H9 (cell line): ENCODE data around the gene RHOB. TPM values are rescaled to one million over a fixed set of nuclear protein-coding genes. Genes with fewer than 3 reads are reported as not detected.
"Not testable (repeated sequence)": the region's sequence is repeated elsewhere in the genome, so short reads cannot be mapped to it uniquely, and the experiment has no call there.

Experiments used
- DNase-seq: peaks from one replicate; pipeline ENCODE4 v3.0.0-alpha.2; 2017
- H2AFZ ChIP-seq: one replicate; pipeline ENCODE4 v1.6.1; 2013; ENCODE audit warnings: mild to moderate bottlenecking, low read length, control low read depth, moderate library complexity
- H2AK5ac ChIP-seq: 2 replicates; pipeline ENCODE4 v1.6.1; 2013; ENCODE audit warnings: low read length, control low read depth, mixed read lengths; ENCODE audit not compliant: insufficient read length
- H2BK120ac ChIP-seq: one replicate; pipeline ENCODE4 v1.6.1; 2013; ENCODE audit warnings: low read depth, mild to moderate bottlenecking, low read length, control low read depth, inconsistent platforms; ENCODE audit not compliant: poor library complexity, severe bottlenecking
- H2BK12ac ChIP-seq: 2 replicates; pipeline ENCODE4 v1.6.1; 2013; ENCODE audit warnings: low read length, control low read depth, mixed read lengths, low read depth; ENCODE audit not compliant: insufficient read length
- H2BK15ac ChIP-seq: 2 replicates; pipeline ENCODE4 v1.6.1; 2013; ENCODE audit warnings: low read depth, low read length, control low read depth
- H2BK20ac ChIP-seq: one replicate; pipeline ENCODE4 v1.6.1; 2013; ENCODE audit warnings: low read depth, mild to moderate bottlenecking, low read length, control low read depth, inconsistent platforms; ENCODE audit not compliant: poor library complexity, severe bottlenecking
- H2BK5ac ChIP-seq: 2 replicates; pipeline ENCODE4 v1.6.1; 2013; ENCODE audit warnings: low read length, control low read depth, mixed read lengths; ENCODE audit not compliant: insufficient read length
- H3K14ac ChIP-seq: 2 replicates; pipeline ENCODE4 v1.6.1; 2013; ENCODE audit warnings: low read length, control low read depth; ENCODE audit not compliant: insufficient read depth
- H3K18ac ChIP-seq: 2 replicates; pipeline ENCODE4 v1.6.1; 2013; ENCODE audit warnings: low read depth, mild to moderate bottlenecking, mixed read lengths, low read length, control low read depth; ENCODE audit not compliant: insufficient read length
- H3K23ac ChIP-seq: 2 replicates; pipeline ENCODE4 v1.6.1; 2013; ENCODE audit warnings: low read length, control low read depth, mixed read lengths, low read depth; ENCODE audit not compliant: insufficient read length
- H3K23me2 ChIP-seq: 2 replicates; pipeline ENCODE4 v1.6.1; 2013; ENCODE audit warnings: low read depth, mild to moderate bottlenecking, mixed read lengths, low read length, control low read depth; ENCODE audit not compliant: insufficient read length, poor library complexity, severe bottlenecking
- H3K27ac ChIP-seq: 2 replicates; pipeline ENCODE4 v1.5.1; 2013; ENCODE audit warnings: low read length, control low read depth, mixed read lengths, low read depth; ENCODE audit not compliant: insufficient read length
- H3K27me3 ChIP-seq: 2 replicates; pipeline ENCODE4 v1.6.1; 2013; ENCODE audit warnings: low read length, control low read depth, inconsistent platforms; ENCODE audit not compliant: insufficient read depth
- H3K4ac ChIP-seq: 2 replicates; pipeline ENCODE4 v1.6.1; 2013; ENCODE audit warnings: low read depth, mild to moderate bottlenecking, control low read depth, inconsistent platforms, low read length, moderate library complexity
- H3K4me1 ChIP-seq: 2 replicates; pipeline ENCODE4 v1.6.1; 2013; ENCODE audit warnings: low read length, control low read depth, inconsistent platforms; ENCODE audit not compliant: insufficient read depth
- H3K4me2 ChIP-seq: 2 replicates; pipeline ENCODE4 v1.6.1; 2013; ENCODE audit warnings: low read length, control low read depth, mixed read lengths; ENCODE audit not compliant: insufficient read length, insufficient read depth
- H3K56ac ChIP-seq: 2 replicates; pipeline ENCODE4 v1.6.1; 2013; ENCODE audit warnings: low read depth, mild to moderate bottlenecking, mixed read lengths, low read length, control low read depth; ENCODE audit not compliant: insufficient read length
- H3K79me1 ChIP-seq: 2 replicates; pipeline ENCODE4 v1.6.1; 2013; ENCODE audit warnings: low read depth, mild to moderate bottlenecking, moderate library complexity, low read length, control low read depth, inconsistent platforms; ENCODE audit not compliant: insufficient read depth, poor library complexity, severe bottlenecking
- H3K79me2 ChIP-seq: 2 replicates; pipeline ENCODE4 v1.6.1; 2013; ENCODE audit warnings: low read length, control low read depth, inconsistent platforms; ENCODE audit not compliant: insufficient read depth
- H3K9ac ChIP-seq: 2 replicates; pipeline ENCODE4 v1.6.1; 2013; ENCODE audit warnings: low read length, control low read depth, mixed read lengths; ENCODE audit not compliant: insufficient read length; ENCODE audit errors: extremely low read depth
- H3K9me3 ChIP-seq: one replicate; pipeline ENCODE4 v1.6.1; 2013; ENCODE audit warnings: low read depth, low read length, inconsistent platforms; ENCODE audit not compliant: control insufficient read depth
- H3T11ph ChIP-seq: one replicate; pipeline ENCODE4 v1.6.1; 2013; ENCODE audit warnings: mild to moderate bottlenecking, low read length, control low read depth, inconsistent platforms
- H4K20me1 ChIP-seq: one replicate; pipeline ENCODE4 v1.6.1; 2013; ENCODE audit not compliant: control insufficient read depth, insufficient read length, insufficient read depth
- H4K5ac ChIP-seq: 2 replicates; pipeline ENCODE4 v1.6.1; 2013; ENCODE audit warnings: low read depth, mild to moderate bottlenecking, mixed read lengths, low read length, control low read depth; ENCODE audit not compliant: insufficient read length
- H4K8ac ChIP-seq: replicated peaks from 2 replicates; pipeline ENCODE4 v1.6.1; 2013; ENCODE audit warnings: low read length, control low read depth, mixed read lengths, low read depth; ENCODE audit not compliant: insufficient read length
- H4K91ac ChIP-seq: 2 replicates; pipeline ENCODE4 v1.6.1; 2013; ENCODE audit warnings: low read depth, mild to moderate bottlenecking, moderate library complexity, mixed read lengths, low read length, control low read depth; ENCODE audit not compliant: insufficient read length
- H3K27ac Mint-ChIP-seq, 3 experiments: 2 replicates in 2 of 3; 3 replicates in 1 of 3; pipeline ENCODE4 v1.8.0; 2020 to 2021; ENCODE audit warnings: mixed read lengths in 3 of 3, mild to moderate bottlenecking in 1 of 3, moderate library complexity in 1 of 3
- H3K27me3 Mint-ChIP-seq: 2 replicates; pipeline ENCODE4 v1.8.0; 2021; ENCODE audit warnings: low read depth, mild to moderate bottlenecking, moderate library complexity, mixed read lengths
- H3K36me3 Mint-ChIP-seq, 3 experiments: 2 replicates in 2 of 3; 3 replicates in 1 of 3; pipeline ENCODE4 v1.8.0; 2020 to 2021; ENCODE audit warnings: low read depth in 3 of 3, mixed read lengths in 3 of 3; ENCODE audit not compliant: insufficient read depth in 1 of 3
- H3K4me1 Mint-ChIP-seq, 2 experiments: 2 replicates each; pipeline ENCODE4 v1.8.0; 2020; ENCODE audit warnings: mixed read lengths in 2 of 2
- H3K4me3 Mint-ChIP-seq, 2 experiments: 2 replicates in 1 of 2; 3 replicates in 1 of 2; pipeline ENCODE4 v1.8.0; 2020 to 2021; ENCODE audit warnings: mild to moderate bottlenecking in 2 of 2, mixed read lengths in 2 of 2, moderate library complexity in 1 of 2
- H3K9me3 Mint-ChIP-seq, 2 experiments: 2 replicates in 1 of 2; 3 replicates in 1 of 2; pipeline ENCODE4 v1.8.0; 2020; ENCODE audit warnings: mild to moderate bottlenecking in 2 of 2, mixed read lengths in 2 of 2, moderate library complexity in 1 of 2
- WGBS: extraction: QIAGEN DNeasy Blood & Tissue Kit; methylation state at CpG from one replicate; pipeline ENCODE4 v1.1.7; 2013; ENCODE audit warnings: missing lambda C conversion rate, low lambda C conversion rate, mixed read lengths; ENCODE audit not compliant: insufficient read length; ENCODE audit errors: extremely low coverage; 5-methylcytosine and 5-hydroxymethylcytosine counted together
- total RNA-seq: library from RNA; stranded (reverse); gene quantifications from 2 replicates; pipeline ENCODE4 v1.2.1, GENCODE V29; 2021
- TF ChIP-seq, protein P1 (sequence below): fragments of 200-600 bp; sonication (generic); conservative IDR thresholded peaks from 3 replicates; pipeline ENCODE4 v1.8.0; 2021; ENCODE audit warnings: antibody characterized with exemption, mild to moderate bottlenecking

Gene RHOB
- total RNA-seq, 1 experiment from 2014 or later = 10.3 TPM

DNA sequence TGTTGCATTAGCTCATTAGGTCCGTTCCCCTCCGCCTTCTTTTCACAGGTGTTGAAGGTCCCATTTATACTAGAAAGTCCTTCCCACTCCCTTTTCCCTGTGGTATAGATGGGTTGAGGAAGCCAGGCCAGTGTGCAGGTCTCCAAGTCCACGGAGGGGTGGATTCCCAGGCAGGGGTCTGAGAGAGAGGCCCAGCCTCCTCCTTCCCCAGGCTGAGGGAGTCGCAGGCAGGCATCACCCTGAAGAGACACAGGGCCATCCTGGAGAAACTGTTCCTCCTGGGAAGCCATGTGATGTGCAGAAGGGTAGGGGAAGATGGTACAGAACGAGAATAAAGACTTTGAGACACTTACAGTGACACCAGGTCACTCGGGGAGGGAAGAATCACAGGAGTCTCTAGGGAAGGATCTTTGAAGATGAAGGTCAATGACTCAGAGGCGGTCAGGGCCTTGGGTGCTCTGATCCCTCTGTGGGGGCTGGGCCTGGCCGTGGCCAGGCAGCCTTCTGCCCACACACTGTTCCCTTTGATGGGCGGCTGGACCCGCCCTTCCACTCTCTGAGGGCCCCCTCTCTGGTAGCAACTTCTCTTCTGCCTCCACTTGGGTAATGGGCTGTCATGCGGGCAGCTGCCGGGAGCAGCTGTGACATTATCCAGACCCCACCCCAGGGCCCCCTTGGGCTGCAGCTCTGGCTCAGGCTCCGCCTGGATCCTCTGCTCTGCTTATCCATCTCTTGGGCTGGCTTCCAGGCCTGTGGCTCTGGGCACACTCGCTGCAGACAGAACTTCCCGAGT, 45.1 kb downstream of the RHOB start:
- no peak overlapping the region for H4K91ac ChIP-seq
- Mint-ChIP-seq H3K4me1 (peaks cover 36 to 41% of the 10 kb centered on the region in 2 experiments), H3K4me3 (no peak overlapping the region), H3K9me3 (no peaks in the 10 kb centered on the region), H3K27me3 (peaks cover 30% of the 10 kb centered on the region), H3K27ac (no peak overlapping the region; a peak in 1 of 7 replicates), H3K36me3 (no peaks in the 10 kb centered on the region)
- H3K23ac ChIP-seq = no peak overlapping the region
- H2BK20ac ChIP-seq = no peak overlapping the region
- H4K8ac ChIP-seq = no peak overlapping the region
- H3K27me3 ChIP-seq = no peaks in the 10 kb centered on the region
- no peak overlapping the region for H2BK15ac ChIP-seq
- H3K56ac ChIP-seq = no peak overlapping the region
- no peak overlapping the region for H4K5ac ChIP-seq
- no peaks in the 10 kb centered on the region for H4K20me1 ChIP-seq
- no peak overlapping the region for H2AFZ ChIP-seq
- no peak overlapping the region for H3K18ac ChIP-seq
- DNase-seq = no peak
- H3K79me2 ChIP-seq = no peaks in the 10 kb centered on the region
- no peak overlapping the region for H2BK12ac ChIP-seq
- H3K23me2 ChIP-seq = no peaks in the 10 kb centered on the region
- H3K27ac ChIP-seq = no peak overlapping the region
- H3K9me3 ChIP-seq = no peaks in the 10 kb centered on the region
- H3K9ac ChIP-seq = no peak overlapping the region
- no peak overlapping the region for H3T11ph ChIP-seq
- no peaks in the 10 kb centered on the region for H3K79me1 ChIP-seq
- no peak overlapping the region for H2BK120ac ChIP-seq
- no peak overlapping the region for H2BK5ac ChIP-seq
- H2AK5ac ChIP-seq = no peak overlapping the region
- no CpG with 5 or more reads among the region's 15 CpGs for WGBS
- no peak overlapping the region for H3K14ac ChIP-seq
- H3K4me2 ChIP-seq = no peak overlapping the region
- H3K4ac ChIP-seq = no peak overlapping the region
- H3K4me1 ChIP-seq = peaks cover under 1% of the 10 kb centered on the region; the same call in 1 of the 2 replicates
- TF ChIP-seq, protein P1, sequence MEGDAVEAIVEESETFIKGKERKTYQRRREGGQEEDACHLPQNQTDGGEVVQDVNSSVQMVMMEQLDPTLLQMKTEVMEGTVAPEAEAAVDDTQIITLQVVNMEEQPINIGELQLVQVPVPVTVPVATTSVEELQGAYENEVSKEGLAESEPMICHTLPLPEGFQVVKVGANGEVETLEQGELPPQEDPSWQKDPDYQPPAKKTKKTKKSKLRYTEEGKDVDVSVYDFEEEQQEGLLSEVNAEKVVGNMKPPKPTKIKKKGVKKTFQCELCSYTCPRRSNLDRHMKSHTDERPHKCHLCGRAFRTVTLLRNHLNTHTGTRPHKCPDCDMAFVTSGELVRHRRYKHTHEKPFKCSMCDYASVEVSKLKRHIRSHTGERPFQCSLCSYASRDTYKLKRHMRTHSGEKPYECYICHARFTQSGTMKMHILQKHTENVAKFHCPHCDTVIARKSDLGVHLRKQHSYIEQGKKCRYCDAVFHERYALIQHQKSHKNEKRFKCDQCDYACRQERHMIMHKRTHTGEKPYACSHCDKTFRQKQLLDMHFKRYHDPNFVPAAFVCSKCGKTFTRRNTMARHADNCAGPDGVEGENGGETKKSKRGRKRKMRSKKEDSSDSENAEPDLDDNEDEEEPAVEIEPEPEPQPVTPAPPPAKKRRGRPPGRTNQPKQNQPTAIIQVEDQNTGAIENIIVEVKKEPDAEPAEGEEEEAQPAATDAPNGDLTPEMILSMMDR = no peak

DNA sequence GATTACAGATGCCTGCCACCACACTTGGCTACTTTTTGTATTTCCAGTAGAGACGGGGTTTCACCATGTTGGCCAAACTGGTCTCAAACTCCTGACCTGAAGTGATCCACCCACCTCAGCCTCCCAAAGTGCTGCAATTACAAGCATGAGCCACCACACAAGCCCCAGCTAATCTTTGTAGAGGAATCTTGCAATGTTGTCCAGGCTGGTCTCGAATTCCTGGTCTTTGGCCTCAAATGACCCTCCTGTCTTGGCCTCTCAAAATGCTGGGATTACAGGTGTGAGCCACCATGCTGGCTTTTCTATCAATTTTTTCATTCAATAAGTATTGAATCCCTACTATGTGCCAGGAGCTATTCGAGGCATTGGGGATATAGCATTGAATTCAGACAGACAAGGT, 46.2 kb downstream of the RHOB start:
- WGBS = no CpG with 5 or more reads among the region's 3 CpGs

More for the DNA sequence above, 46.2 kb downstream of the RHOB start:
- H3K27ac ChIP-seq, H2BK120ac ChIP-seq, H3K23me2 ChIP-seq, H4K5ac ChIP-seq, DNase-seq, H3K4me2 ChIP-seq, H4K8ac ChIP-seq, H2AK5ac ChIP-seq, H3K4ac ChIP-seq, H2AFZ ChIP-seq, H4K91ac ChIP-seq, H3K23ac ChIP-seq, H3T11ph ChIP-seq, H3K79me1 ChIP-seq, H3K9ac ChIP-seq, H3K36me3 Mint-ChIP-seq, H2BK15ac ChIP-seq, H2BK12ac ChIP-seq, H3K9me3 Mint-ChIP-seq, H2BK20ac ChIP-seq, H3K4me1 ChIP-seq, H3K9me3 ChIP-seq, H3K27me3 ChIP-seq, H3K4me3 Mint-ChIP-seq, H3K27ac Mint-ChIP-seq, H3K56ac ChIP-seq, H3K79me2 ChIP-seq, H2BK5ac ChIP-seq, H3K14ac ChIP-seq, H3K18ac ChIP-seq, H4K20me1 ChIP-seq: not testable (repeated sequence)
- H3K4me1 Mint-ChIP-seq = peaks cover 25 to 29% of the 10 kb centered on the region in 2 experiments
- peaks cover 24% of the 10 kb centered on the region for H3K27me3 Mint-ChIP-seq
